Caco-2 (cell line): Measurements from ENCODE around the gene STAB2. TPM values are rescaled to one million over a fixed set of nuclear protein-coding genes. Genes with fewer than 3 reads are reported as not detected.

Experiments
- BruUV-seq: library from RNA; stranded (reverse); fragments of 400-500 nt; replicated peaks from 2 replicates; lab custom pipeline; 2021; lab: Mats Ljungman, UMichigan
- CTCF ChIA-PET: fragments of 300-600 bp; sonication (Branson Sonifier 250); formaldehyde crosslinking; loops from one replicate; lab custom pipeline; 2022; ENCODE audit warnings: antibody characterized with exemption; lab: Charles Lee
- POLR2A ChIA-PET: fragments of 300-600 bp; sonication (Branson Sonifier 250); formaldehyde crosslinking; loops from one replicate; lab custom pipeline; 2022; ENCODE audit warnings: antibody characterized with exemption; lab: Charles Lee
- DNase-seq, 2 experiments: peaks; one replicate each; pipeline versions ENCODE4 v3.0.0 to v3.0.0-alpha.2; 2020 to 2022
- H3K27me3 ChIP-seq: replicated peaks from 2 replicates; pipeline ENCODE4 v1.6.0; 2011; ENCODE audit warnings: low read length; ENCODE audit not compliant: control insufficient read depth, insufficient read depth
- H3K36me3 ChIP-seq: 2 replicates; pipeline ENCODE4 v1.5.1; 2011; ENCODE audit warnings: low read length; ENCODE audit not compliant: control insufficient read depth, insufficient read depth
- H3K4me1 ChIP-seq: fragments of 250-450 bp; sonication (Bioruptor Pico); 2 replicates; pipeline ENCODE4 v1.5.1; 2020; ENCODE audit warnings: mild to moderate bottlenecking
- H3K4me3 ChIP-seq: 2 replicates; pipeline ENCODE4 v1.5.1; 2011; ENCODE audit warnings: low read depth, mild to moderate bottlenecking, control low read depth, low read length
- H3K9me3 ChIP-seq: fragments of 250-450 bp; sonication (Bioruptor Pico); 2 replicates; pipeline ENCODE4 v1.5.1; 2020; ENCODE audit warnings: mild to moderate bottlenecking, moderate library complexity
- H3K27ac Mint-ChIP-seq: one replicate; pipeline ENCODE4 v1.8.0; 2022; ENCODE audit warnings: mixed read lengths; ENCODE audit not compliant: unreplicated experiment
- H3K27me3 Mint-ChIP-seq: one replicate; pipeline ENCODE4 v1.8.0; 2022; ENCODE audit warnings: mixed read lengths; ENCODE audit not compliant: insufficient read depth, unreplicated experiment
- H3K36me3 Mint-ChIP-seq: one replicate; pipeline ENCODE4 v1.8.0; 2022; ENCODE audit warnings: mild to moderate bottlenecking, mixed read lengths; ENCODE audit not compliant: insufficient read depth, unreplicated experiment
- H3K4me1 Mint-ChIP-seq: one replicate; pipeline ENCODE4 v1.8.0; 2022; ENCODE audit warnings: low read depth, mixed read lengths; ENCODE audit not compliant: unreplicated experiment
- H3K4me3 Mint-ChIP-seq: one replicate; pipeline ENCODE4 v1.8.0; 2022; ENCODE audit warnings: mild to moderate bottlenecking, moderate library complexity, mixed read lengths; ENCODE audit not compliant: unreplicated experiment
- H3K9me3 Mint-ChIP-seq: one replicate; pipeline ENCODE4 v1.8.0; 2022; ENCODE audit warnings: mixed read lengths; ENCODE audit not compliant: unreplicated experiment
- intact Hi-C: fragments of 100-400 bp; cut with micrococcal nuclease; formaldehyde crosslinking; loops from one replicate; pipeline ENCODE4 v1.10.0; 2022; ENCODE audit not compliant: unreplicated experiment
- total RNA-seq: library from RNA; stranded (reverse); gene quantifications from 2 replicates; pipeline ENCODE4 v1.2.3, GENCODE V29; 2022
- TF ChIP-seq, protein P1 (sequence below), 2 experiments: fragments of 200-600 bp in 1 of 2; IDR thresholded peaks; 1 replicate in 1 of 2; 2 replicates in 1 of 2; pipeline versions ENCODE4 v1.5.1 to v1.8.0; 2011 to 2022; ENCODE audit warnings: antibody characterized with exemption in 1 of 2, control low read depth in 1 of 2, inconsistent platforms in 1 of 2, low read depth in 1 of 2, low read length in 1 of 2, mild to moderate bottlenecking in 1 of 2, moderate library complexity in 1 of 2; ENCODE audit not compliant: insufficient read depth in 1 of 2, severe bottlenecking in 1 of 2, unreplicated experiment in 1 of 2

Gene STAB2
- total RNA-seq, 1 experiment from 2014 or later, result 0.25 TPM

GRCh38 chr12:103798586-103798985, 211.5 kb downstream of the STAB2 start:
- BruUV-seq, result no TSS peak
- Mint-ChIP-seq H3K4me1 (peaks cover 12% of the 10 kb centered on the region), H3K27me3 (no peaks in the 10 kb centered on the region), H3K9me3 (no peaks in the 10 kb centered on the region), H3K4me3 (no peak overlapping the region), H3K27ac (no peak overlapping the region), H3K36me3 (peaks cover 28% of the 10 kb centered on the region)
- Histone ChIP-seq H3K4me1 (peaks cover 9% of the 10 kb centered on the region), H3K4me3 (no peak overlapping the region), H3K36me3 (no peaks in the 10 kb centered on the region), H3K9me3 (no peaks in the 10 kb centered on the region), H3K27me3 (no peaks in the 10 kb centered on the region)
- TF ChIP-seq, protein P1, sequence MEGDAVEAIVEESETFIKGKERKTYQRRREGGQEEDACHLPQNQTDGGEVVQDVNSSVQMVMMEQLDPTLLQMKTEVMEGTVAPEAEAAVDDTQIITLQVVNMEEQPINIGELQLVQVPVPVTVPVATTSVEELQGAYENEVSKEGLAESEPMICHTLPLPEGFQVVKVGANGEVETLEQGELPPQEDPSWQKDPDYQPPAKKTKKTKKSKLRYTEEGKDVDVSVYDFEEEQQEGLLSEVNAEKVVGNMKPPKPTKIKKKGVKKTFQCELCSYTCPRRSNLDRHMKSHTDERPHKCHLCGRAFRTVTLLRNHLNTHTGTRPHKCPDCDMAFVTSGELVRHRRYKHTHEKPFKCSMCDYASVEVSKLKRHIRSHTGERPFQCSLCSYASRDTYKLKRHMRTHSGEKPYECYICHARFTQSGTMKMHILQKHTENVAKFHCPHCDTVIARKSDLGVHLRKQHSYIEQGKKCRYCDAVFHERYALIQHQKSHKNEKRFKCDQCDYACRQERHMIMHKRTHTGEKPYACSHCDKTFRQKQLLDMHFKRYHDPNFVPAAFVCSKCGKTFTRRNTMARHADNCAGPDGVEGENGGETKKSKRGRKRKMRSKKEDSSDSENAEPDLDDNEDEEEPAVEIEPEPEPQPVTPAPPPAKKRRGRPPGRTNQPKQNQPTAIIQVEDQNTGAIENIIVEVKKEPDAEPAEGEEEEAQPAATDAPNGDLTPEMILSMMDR (IDR thresholded peaks at IDR 0.05; ENCODE audit: insufficient read depth in 1 of 2, low read depth in 1 of 2, low read length in 1 of 2, severe bottlenecking in 1 of 2, unreplicated experiment in 1 of 2), result no peak
- CTCF ChIA-PET, result no interaction called here
- POLR2A ChIA-PET, result no interaction called here
- intact Hi-C loops, result no loop called here
- DNase-seq, result no peak

DNA sequence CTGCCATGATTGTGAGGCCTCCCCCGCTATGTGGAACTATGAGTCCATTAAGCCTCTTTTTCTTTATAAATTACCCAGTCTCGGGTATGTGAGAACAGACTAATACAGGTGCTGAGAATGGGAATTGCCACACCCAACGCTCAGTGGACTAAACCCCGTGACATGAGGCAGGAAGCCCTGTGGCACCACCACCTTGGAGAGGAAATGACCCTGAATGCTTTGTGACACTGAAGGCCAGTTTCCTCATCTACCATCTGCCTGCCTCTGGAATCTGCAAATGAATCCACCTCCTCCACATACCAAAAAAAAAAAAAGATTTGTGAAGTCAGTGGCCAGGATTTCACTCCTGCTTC, 212.4 kb downstream of the STAB2 start:
- BruUV-seq, result no TSS peak
- H3K36me3 Mint-ChIP-seq, result peaks cover 25% of the 10 kb centered on the region
- no peak overlapping the region for H3K27ac Mint-ChIP-seq
- intact Hi-C loops, result no loop called here
- H3K27me3 Mint-ChIP-seq, result no peaks in the 10 kb centered on the region
- DNase-seq, result no peak
- H3K4me3 Mint-ChIP-seq, result no peak overlapping the region
- Histone ChIP-seq H3K9me3 (no peaks in the 10 kb centered on the region), H3K4me1 (peaks cover 10% of the 10 kb centered on the region; the same call in 1 of the 2 replicates), H3K36me3 (no peaks in the 10 kb centered on the region), H3K27me3 (no peaks in the 10 kb centered on the region), H3K4me3 (no peak overlapping the region)
- TF ChIP-seq, protein P1 (IDR thresholded peaks at IDR 0.05; ENCODE audit: insufficient read depth in 1 of 2, low read depth in 1 of 2, low read length in 1 of 2, severe bottlenecking in 1 of 2, unreplicated experiment in 1 of 2), result no peak
- ChIA-PET CTCF (no interaction called here), POLR2A (no interaction called here)
- H3K4me1 Mint-ChIP-seq, result peaks cover 18% of the 10 kb centered on the region
- H3K9me3 Mint-ChIP-seq, result no peaks in the 10 kb centered on the region

DNA sequence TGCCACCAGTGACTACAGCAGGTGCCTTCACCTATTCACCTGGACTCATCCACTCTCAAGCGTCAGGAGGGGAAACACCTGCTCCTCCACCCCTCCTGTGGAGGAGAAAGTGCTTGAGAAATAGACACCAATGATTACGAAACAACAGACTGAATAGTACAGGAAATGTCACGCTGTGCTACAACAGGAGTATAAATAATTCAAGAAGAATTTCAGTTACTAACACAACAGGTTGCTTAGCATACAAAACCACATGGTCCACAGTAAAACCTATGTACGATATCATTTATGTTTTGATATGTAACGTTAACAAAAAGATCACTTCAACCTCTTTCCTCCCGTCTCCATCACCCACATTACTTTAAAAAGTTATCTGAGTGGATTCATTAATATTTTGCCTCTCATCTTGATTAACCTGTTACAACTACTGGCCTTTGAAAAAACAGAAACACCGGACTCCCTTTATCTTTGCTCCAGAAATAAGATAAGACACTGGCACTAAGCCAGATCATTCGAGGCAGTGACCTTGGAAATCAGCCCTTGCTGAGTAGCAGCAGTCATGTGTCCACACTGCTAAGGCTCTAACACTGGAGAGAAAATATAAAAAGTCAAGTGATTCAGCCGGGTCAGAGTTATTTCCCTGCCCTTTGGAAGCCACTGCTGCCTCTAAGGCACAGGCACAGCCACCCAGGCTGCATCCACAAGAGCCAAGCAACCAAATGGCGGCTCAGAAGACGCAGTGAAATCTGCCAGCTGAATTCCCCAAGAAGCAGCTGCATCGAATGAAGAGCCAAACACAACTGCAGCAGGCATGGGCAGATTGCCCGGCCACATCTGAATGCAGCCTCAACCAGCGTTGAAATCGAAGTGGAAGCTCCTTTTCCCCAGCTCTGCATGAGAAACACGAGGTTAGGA, 213.0 kb downstream of the STAB2 start:
- Mint-ChIP-seq H3K27me3 (no peaks in the 10 kb centered on the region), H3K36me3 (peaks cover 21% of the 10 kb centered on the region), H3K4me1 (peaks cover 24% of the 10 kb centered on the region), H3K27ac (no peak overlapping the region), H3K9me3 (no peaks in the 10 kb centered on the region), H3K4me3 (no peak overlapping the region)
- no peak for DNase-seq
- TF ChIP-seq, protein P1 (IDR thresholded peaks at IDR 0.05; ENCODE audit: insufficient read depth in 1 of 2, low read depth in 1 of 2, low read length in 1 of 2, severe bottlenecking in 1 of 2, unreplicated experiment in 1 of 2), result no peak
- Histone ChIP-seq H3K27me3 (no peaks in the 10 kb centered on the region), H3K4me3 (no peak overlapping the region), H3K9me3 (no peaks in the 10 kb centered on the region), H3K36me3 (no peaks in the 10 kb centered on the region), H3K4me1 (peaks cover 15% of the 10 kb centered on the region)
- intact Hi-C loops, result no loop called here
- BruUV-seq, result no TSS peak
- ChIA-PET POLR2A (no interaction called here), CTCF (no interaction called here)
